ENCODE data around the gene ARHGAP18. TPM values are rescaled to one million over a fixed set of nuclear protein-coding genes. Genes with fewer than 3 reads are reported as not detected.
"Not testable (repeated sequence)": the region's sequence is repeated elsewhere in the genome, so short reads cannot be mapped to it uniquely, and the experiment has no call there.

ARHGAP18 gene
- total and polyA plus RNA-seq, 5 experiments from 2014 or later = 0.64 to 2.4 (median 1.4) TPM

GRCh38 chr6:129592516-129593232, 117.3 kb downstream of the ARHGAP18 start:
- Mint-ChIP-seq H3K27me3 (no peaks in the 10 kb centered on the region), H3K4me3 (no peak overlapping the region), H3K4me1 (peaks cover 0 to 4% (median 0%) of the 10 kb centered on the region in 4 donors), H3K36me3 (no peaks in the 10 kb centered on the region), H3K27ac (no peak overlapping the region), H3K9me3 (peaks cover 0 to 2% (median 0%) of the 10 kb centered on the region in 9 donors)
- POLR2A ChIA-PET = no interaction called here
- no peak for DNase-seq
- ATAC-seq = no peak

- Mint-ChIP-seq H3K4me1 (no peaks in the 10 kb centered on the region), H3K27ac (no peak overlapping the region), H3K9me3 (peaks cover 0 to 4% (median 0%) of the 10 kb centered on the region in 9 donors), H3K36me3 (no peaks in the 10 kb centered on the region), H3K4me3 (no peak overlapping the region), H3K27me3 (no peaks in the 10 kb centered on the region)
- POLR2A ChIA-PET = interaction anchor here (0.6 kb wide), 1 partner anchor 51 kb away, joined by 3 read pairs; no protein-coding TSS in a partner anchor
- DNase-seq = no peak
- no peak for ATAC-seq
Measured at GRCh38 chr6:129590408-129591022, 119.5 kb downstream of the ARHGAP18 start.

- H3K9me3 Mint-ChIP-seq = peaks cover 0 to 4% (median 0%) of the 10 kb centered on the region in 9 donors
- ATAC-seq (no peak), DNase-seq (no peak)
- no peaks in the 10 kb centered on the region for H3K4me1 Mint-ChIP-seq
- H3K27ac Mint-ChIP-seq = no peak overlapping the region
- H3K27me3 Mint-ChIP-seq = no peaks in the 10 kb centered on the region
- no peaks in the 10 kb centered on the region for H3K36me3 Mint-ChIP-seq
- POLR2A ChIA-PET = no interaction called here
- no peak overlapping the region for H3K4me3 Mint-ChIP-seq
Measured at GRCh38 chr6:129586815-129587214, 123.2 kb downstream of the ARHGAP18 start.

- Mint-ChIP-seq H3K36me3 (no peaks in the 10 kb centered on the region), H3K27ac (no peak overlapping the region), H3K4me1 (no peaks in the 10 kb centered on the region), H3K9me3 (peaks cover 0 to 4% (median 0%) of the 10 kb centered on the region in 9 donors), H3K27me3 (no peaks in the 10 kb centered on the region), H3K4me3 (no peak overlapping the region)
- DNase-seq = no peak
- no peak for ATAC-seq
- POLR2A ChIA-PET = no interaction called here
Measured at GRCh38 chr6:129583866-129584265, 126.1 kb downstream of the ARHGAP18 start.

GRCh38 chr6:129578315-129578714, 131.7 kb downstream of the ARHGAP18 start:
- Mint-ChIP-seq H3K4me1 (peaks cover 4 to 9% (median 6%) of the 10 kb centered on the region in 4 donors), H3K36me3 (no peaks in the 10 kb centered on the region), H3K27me3 (peaks cover 0 to 5% (median 0%) of the 10 kb centered on the region in 5 donors), H3K9me3 (peaks cover 0 to 4% (median 0%) of the 10 kb centered on the region in 9 donors), H3K4me3 (no peak overlapping the region), H3K27ac (no peak overlapping the region)
- no peak for ATAC-seq
- no peak for DNase-seq
- POLR2A ChIA-PET = no interaction called here

GRCh38 chr6:129577691-129578090, 132.3 kb downstream of the ARHGAP18 start:
- Mint-ChIP-seq H3K4me3 (no peak overlapping the region), H3K36me3 (no peaks in the 10 kb centered on the region), H3K4me1 (peaks cover 4 to 9% (median 6%) of the 10 kb centered on the region in 4 donors), H3K27me3 (peaks cover 0 to 5% (median 0%) of the 10 kb centered on the region in 5 donors), H3K9me3 (peaks cover 0 to 4% (median 0%) of the 10 kb centered on the region in 9 donors), H3K27ac (no peak overlapping the region)
- POLR2A ChIA-PET = no interaction called here
- DNase-seq = no peak
- ATAC-seq = no peak

GRCh38 chr6:129576456-129576855, 133.5 kb downstream of the ARHGAP18 start:
- no peak overlapping the region for H3K4me3 Mint-ChIP-seq
- no peak for DNase-seq

GRCh38 chr6:129575378-129576118, 134.4 kb downstream of the ARHGAP18 start:
- H3K4me3 Mint-ChIP-seq = peak overlapping the region in 9 of 10 donors; percentile 30 to 69 (median 52)
- POLR2A ChIA-PET = no interaction called here

More at GRCh38 chr6:129576456-129576855, 133.5 kb downstream of the ARHGAP18 start:
- H3K9me3 Mint-ChIP-seq = peaks cover 0 to 7% (median 3%) of the 10 kb centered on the region in 9 donors
- POLR2A ChIA-PET = no interaction called here
- H3K36me3 Mint-ChIP-seq = peaks cover 0 to 2% (median 0%) of the 10 kb centered on the region in 3 donors
- no peak for ATAC-seq
- H3K27ac Mint-ChIP-seq = no peak overlapping the region
- H3K4me1 Mint-ChIP-seq = peaks cover 4 to 9% (median 6%) of the 10 kb centered on the region in 4 donors
- H3K27me3 Mint-ChIP-seq = peaks cover 0 to 9% (median 0%) of the 10 kb centered on the region in 5 donors

GRCh38 chr6:129574605-129575004, 135.4 kb downstream of the ARHGAP18 start:
- Mint-ChIP-seq H3K36me3 (peaks cover 0 to 13% (median 7%) of the 10 kb centered on the region in 3 donors), H3K4me3 (peak overlapping the region in 2 of 10 donors; percentile 17 to 51), H3K27me3 (peaks cover 0 to 16% (median 0%) of the 10 kb centered on the region in 5 donors), H3K9me3 (peaks cover 0 to 23% (median 6%) of the 10 kb centered on the region in 9 donors)
- ATAC-seq, DNase-seq, POLR2A ChIA-PET, H3K27ac Mint-ChIP-seq, H3K4me1 Mint-ChIP-seq: not testable (repeated sequence)

More at GRCh38 chr6:129575378-129576118, 134.4 kb downstream of the ARHGAP18 start:
- Mint-ChIP-seq H3K27ac (no peak overlapping the region), H3K27me3 (peaks cover 0 to 12% (median 0%) of the 10 kb centered on the region in 5 donors), H3K4me1 (peaks cover 4 to 9% (median 6%) of the 10 kb centered on the region in 4 donors), H3K36me3 (peaks cover 0 to 8% (median under 1%) of the 10 kb centered on the region in 3 donors), H3K9me3 (peaks cover 0 to 14% (median 6%) of the 10 kb centered on the region in 9 donors)
- peak; percentile 32 to 35 for ATAC-seq
- peak in 4 of 10 donors; percentile 1 to 35 (median 20) for DNase-seq

- Mint-ChIP-seq H3K27me3 (peaks cover 0 to 25% (median 2%) of the 10 kb centered on the region in 5 donors), H3K36me3 (peaks cover 0 to 13% (median 7%) of the 10 kb centered on the region in 3 donors), H3K9me3 (peaks cover 0 to 23% (median 6%) of the 10 kb centered on the region in 9 donors)
- ATAC-seq, H3K4me1 Mint-ChIP-seq, POLR2A ChIA-PET, DNase-seq, H3K4me3 Mint-ChIP-seq, H3K27ac Mint-ChIP-seq: not testable (repeated sequence)
Measured at GRCh38 chr6:129570929-129571328, 139.0 kb downstream of the ARHGAP18 start.

- DNase-seq (no peak), ATAC-seq (no peak)
- peaks cover 0 to 20% (median 2%) of the 10 kb centered on the region in 5 donors for H3K27me3 Mint-ChIP-seq
- POLR2A ChIA-PET = no interaction called here
- no peak overlapping the region for H3K4me3 Mint-ChIP-seq
- H3K9me3 Mint-ChIP-seq = peaks cover 0 to 23% (median 3%) of the 10 kb centered on the region in 9 donors
- H3K36me3 Mint-ChIP-seq = peaks cover 0 to 13% (median 7%) of the 10 kb centered on the region in 3 donors
- H3K4me1 Mint-ChIP-seq = peaks cover 0 to 2% (median 0%) of the 10 kb centered on the region in 4 donors
- no peak overlapping the region for H3K27ac Mint-ChIP-seq
Measured at GRCh38 chr6:129568015-129568414, 142.0 kb downstream of the ARHGAP18 start.

- POLR2A ChIA-PET = no interaction called here
- peaks cover 0 to 23% (median 3%) of the 10 kb centered on the region in 9 donors for H3K9me3 Mint-ChIP-seq
- peaks cover 0 to 20% (median 2%) of the 10 kb centered on the region in 5 donors for H3K27me3 Mint-ChIP-seq
- no peak overlapping the region for H3K27ac Mint-ChIP-seq
- no peak overlapping the region for H3K4me3 Mint-ChIP-seq
- peaks cover 0 to 13% (median 7%) of the 10 kb centered on the region in 3 donors for H3K36me3 Mint-ChIP-seq
- no peak for ATAC-seq
- no peak for DNase-seq
- H3K4me1 Mint-ChIP-seq = peaks cover 0 to 2% (median 0%) of the 10 kb centered on the region in 4 donors
Measured at GRCh38 chr6:129567374-129567773, 142.6 kb downstream of the ARHGAP18 start.
